ENCODE results near the gene FEM1C. TPM values are rescaled to one million over a fixed set of nuclear protein-coding genes. Genes with fewer than 3 reads are reported as not detected.

FEM1C gene
- polyA plus RNA-seq, 1 donor from 2014 or later = 16.4 TPM

GRCh38 chr5:115580941-115581340 lies 36.4 kb upstream of the FEM1C start:
- Histone ChIP-seq H3F3A (ENCODE audit: insufficient read depth, low read length, poor library complexity, severe bottlenecking) (no peaks in the 10 kb centered on the region), H3K9ac (ENCODE audit: low read length) (no peak overlapping the region), H3K9me2 (ENCODE audit: insufficient read depth, low read length) (no peaks in the 10 kb centered on the region), H3K9me3 (ENCODE audit: low read length) (no peaks in the 10 kb centered on the region), H3K27me3 (ENCODE audit: insufficient read depth, low read depth, low read length) (no peaks in the 10 kb centered on the region), H3K4me3 (ENCODE audit: low read length) (no peak overlapping the region), H3K79me2 (replicated peaks; ENCODE audit: insufficient read depth, low read length) (no peaks in the 10 kb centered on the region), H3K4me2 (ENCODE audit: low read length) (no peak overlapping the region), H3K36me3 (ENCODE audit: insufficient read depth, low read length) (no peaks in the 10 kb centered on the region), H3K27ac (ENCODE audit: low read length) (no peak overlapping the region), H2AFZ (ENCODE audit: low read depth, low read length) (no peak overlapping the region), H4K20me1 (ENCODE audit: insufficient read depth) (no peaks in the 10 kb centered on the region)
- TF ChIP-seq RAD21 (conservative IDR thresholded peaks at IDR 0.05) (no peak), REST (IDR thresholded peaks at IDR 0.05; ENCODE audit: borderline replicate concordance) (no peak), MXI1 (conservative IDR thresholded peaks at IDR 0.05; ENCODE audit: poor library complexity, severe bottlenecking) (no peak), CTCF (IDR thresholded peaks at IDR 0.05; ENCODE audit: poor library complexity, severe bottlenecking) (no peak), POLR2AphosphoS5 (IDR thresholded peaks at IDR 0.05) (no peak), EP300 (conservative IDR thresholded peaks at IDR 0.05; ENCODE audit: poor library complexity, severe bottlenecking) (no peak), EZH2 (IDR thresholded peaks at IDR 0.05; ENCODE audit: borderline replicate concordance, insufficient read depth, low read length, poor library complexity, severe bottlenecking) (no peak)

- H3K4me3 ChIP-seq (ENCODE audit: low read length) = no peak overlapping the region
- no peaks in the 10 kb centered on the region for H3F3A ChIP-seq (ENCODE audit: insufficient read depth, low read length, poor library complexity, severe bottlenecking)
- H3K79me2 ChIP-seq (replicated peaks; ENCODE audit: insufficient read depth, low read length) = no peaks in the 10 kb centered on the region
- H3K9me3 ChIP-seq (ENCODE audit: low read length) = no peaks in the 10 kb centered on the region
- no peaks in the 10 kb centered on the region for H3K36me3 ChIP-seq (ENCODE audit: insufficient read depth, low read length)
- H4K20me1 ChIP-seq (ENCODE audit: insufficient read depth) = no peaks in the 10 kb centered on the region
- no peak overlapping the region for H3K9ac ChIP-seq (ENCODE audit: low read length)
- no peak overlapping the region for H3K4me2 ChIP-seq (ENCODE audit: low read length)
- no peaks in the 10 kb centered on the region for H3K9me2 ChIP-seq (ENCODE audit: insufficient read depth, low read length)
- H3K27ac ChIP-seq (ENCODE audit: low read length) = no peak overlapping the region
- TF ChIP-seq TAF1 (IDR thresholded peaks at IDR 0.05; ENCODE audit: low read depth) (no peak), MXI1 (conservative IDR thresholded peaks at IDR 0.05; ENCODE audit: poor library complexity, severe bottlenecking) (no peak), RAD21 (conservative IDR thresholded peaks at IDR 0.05) (no peak), POLR2AphosphoS5 (IDR thresholded peaks at IDR 0.05) (no peak), EP300 (conservative IDR thresholded peaks at IDR 0.05; ENCODE audit: poor library complexity, severe bottlenecking) (no peak), SMC3 (conservative IDR thresholded peaks at IDR 0.05; ENCODE audit: poor library complexity) (no peak), REST (IDR thresholded peaks at IDR 0.05; ENCODE audit: borderline replicate concordance) (no peak), CTCF (IDR thresholded peaks at IDR 0.05; ENCODE audit: poor library complexity, severe bottlenecking) (no peak), EZH2 (IDR thresholded peaks at IDR 0.05; ENCODE audit: borderline replicate concordance, insufficient read depth, low read length, poor library complexity, severe bottlenecking) (no peak)
- no peaks in the 10 kb centered on the region for H3K27me3 ChIP-seq (ENCODE audit: insufficient read depth, low read depth, low read length)
- H2AFZ ChIP-seq (ENCODE audit: low read depth, low read length) = no peak overlapping the region
Observed at GRCh38 chr5:115579747-115580173, 35.2 kb upstream of the FEM1C start.

Measured in neural cell (in vitro differentiated cells).